GM18508 (cell line): ENCODE measurements around the gene ACAN.

ENCODE experiments used
- ATAC-seq: cut with Tn5 transposase; IDR thresholded peaks from one replicate; pipeline ENCODE4 v1.9.1; 2021; ENCODE audit warnings: moderate number of reproducible peaks; ENCODE audit not compliant: insufficient read depth, unreplicated experiment

The ACAN gene

DNA sequence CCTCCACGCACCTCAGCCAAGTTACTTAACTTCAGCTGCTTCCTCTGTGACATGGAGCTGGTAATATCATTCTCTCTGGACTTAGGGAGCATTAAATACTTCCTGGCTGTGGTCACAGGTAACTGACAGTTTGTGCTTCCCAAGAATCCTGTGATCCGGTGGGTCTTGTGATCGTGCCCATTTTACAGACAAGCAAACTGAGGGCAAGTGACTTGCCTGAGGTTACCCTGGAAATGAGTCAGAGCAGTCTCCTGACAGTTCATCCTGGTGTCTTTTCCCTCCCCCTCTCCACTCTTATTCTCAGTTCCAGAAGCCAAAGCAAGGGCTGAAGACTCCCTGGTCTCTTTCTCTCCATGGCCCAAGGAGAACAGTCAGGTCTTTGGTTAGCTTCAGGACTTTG lies 35.9 kb downstream of the ACAN start:
- ATAC-seq, result no peak

DNA sequence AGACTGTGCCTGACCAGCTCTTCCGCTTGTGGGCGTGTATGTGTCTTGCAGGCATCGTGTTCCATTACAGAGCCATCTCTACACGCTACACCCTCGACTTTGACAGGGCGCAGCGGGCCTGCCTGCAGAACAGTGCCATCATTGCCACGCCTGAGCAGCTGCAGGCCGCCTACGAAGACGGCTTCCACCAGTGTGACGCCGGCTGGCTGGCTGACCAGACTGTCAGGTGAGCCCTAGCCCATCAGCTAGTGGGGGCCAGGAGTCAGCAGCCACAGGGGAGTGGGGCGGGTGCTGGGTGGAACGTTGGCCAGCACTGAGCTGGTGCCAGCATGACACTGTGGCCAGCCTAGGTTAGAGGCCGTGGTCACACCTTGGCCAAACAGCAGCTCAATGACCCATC lies 36.7 kb downstream of the ACAN start:
- no peak for ATAC-seq

DNA sequence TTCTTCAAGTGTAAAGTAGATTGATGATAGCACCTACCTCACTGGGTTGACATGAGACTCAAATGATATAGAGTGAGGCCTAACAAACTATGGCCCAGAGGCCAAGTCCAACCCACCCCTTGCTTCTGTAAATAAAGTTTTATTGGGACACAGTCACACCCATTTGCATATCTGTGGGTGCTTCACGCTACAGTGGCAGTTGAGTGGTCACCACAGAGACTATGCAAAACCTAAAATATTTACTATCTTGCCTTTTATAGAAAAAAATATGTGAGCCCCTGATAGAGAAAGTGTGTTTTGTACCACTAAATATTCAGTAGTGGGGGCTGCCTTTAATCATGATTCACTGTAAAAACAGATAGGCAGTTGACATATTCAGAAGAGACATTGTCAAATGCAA lies 38.0 kb downstream of the ACAN start:
- no peak for ATAC-seq

DNA sequence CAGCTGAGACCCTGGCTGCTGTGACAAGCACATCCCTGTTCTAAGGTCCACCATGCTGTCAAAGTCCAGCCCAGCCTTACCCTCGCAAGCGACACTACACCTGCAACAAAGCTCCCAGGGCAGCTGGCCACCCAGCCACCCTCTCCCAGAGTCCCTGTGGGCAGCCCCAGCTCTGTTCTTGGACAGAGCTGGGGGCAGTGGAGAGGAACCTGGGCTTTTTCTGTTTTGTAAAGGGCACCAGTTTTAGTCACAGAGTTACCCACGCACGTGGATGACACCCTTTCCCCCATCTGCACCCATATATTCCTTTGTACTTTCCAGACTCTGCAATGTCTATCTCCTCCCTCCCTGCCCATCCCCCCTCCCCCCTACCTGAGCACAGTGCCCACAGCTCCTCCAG lies 38.9 kb downstream of the ACAN start:
- ATAC-seq, result no peak

DNA sequence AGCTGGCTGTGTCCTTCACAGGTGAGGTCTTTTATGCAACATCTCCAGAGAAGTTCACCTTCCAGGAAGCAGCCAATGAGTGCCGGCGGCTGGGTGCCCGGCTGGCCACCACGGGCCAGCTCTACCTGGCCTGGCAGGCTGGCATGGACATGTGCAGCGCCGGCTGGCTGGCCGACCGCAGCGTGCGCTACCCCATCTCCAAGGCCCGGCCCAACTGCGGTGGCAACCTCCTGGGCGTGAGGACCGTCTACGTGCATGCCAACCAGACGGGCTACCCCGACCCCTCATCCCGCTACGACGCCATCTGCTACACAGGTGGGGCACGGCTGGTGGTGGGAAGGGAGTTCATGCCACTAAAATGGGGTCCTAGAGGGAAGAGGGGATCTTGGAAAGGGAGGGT lies 40.1 kb downstream of the ACAN start:
- no peak for ATAC-seq

DNA sequence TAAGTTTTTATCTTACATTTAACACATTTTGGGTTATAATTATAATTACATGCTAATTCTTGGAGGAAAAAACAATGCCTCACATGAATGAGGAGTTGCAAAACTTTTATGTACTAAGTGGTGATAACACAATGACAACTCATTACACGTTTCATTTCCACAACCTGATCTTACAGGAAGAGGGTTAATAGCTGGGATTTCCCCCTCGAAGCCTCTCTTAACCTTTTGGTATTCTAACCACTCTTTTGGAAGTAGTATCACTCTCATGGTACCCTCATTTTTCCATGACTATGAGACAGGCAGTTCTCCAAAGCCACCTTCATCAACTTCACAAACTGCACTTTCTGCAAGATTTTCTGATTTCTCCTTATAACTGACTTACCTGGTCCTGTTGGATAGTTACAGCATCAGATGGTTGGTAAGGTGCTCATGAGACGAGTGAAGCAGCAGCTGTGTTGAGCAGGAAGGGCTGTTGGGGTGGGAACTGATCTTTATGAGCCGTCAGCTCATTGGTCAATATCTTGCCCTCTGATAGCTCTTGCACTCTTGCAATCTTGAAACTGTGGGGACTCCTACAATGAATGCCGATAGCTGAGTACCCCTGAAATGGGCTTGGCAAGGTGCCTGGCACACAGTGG lies 41.6 kb downstream of the ACAN start:
- no peak for ATAC-seq

DNA sequence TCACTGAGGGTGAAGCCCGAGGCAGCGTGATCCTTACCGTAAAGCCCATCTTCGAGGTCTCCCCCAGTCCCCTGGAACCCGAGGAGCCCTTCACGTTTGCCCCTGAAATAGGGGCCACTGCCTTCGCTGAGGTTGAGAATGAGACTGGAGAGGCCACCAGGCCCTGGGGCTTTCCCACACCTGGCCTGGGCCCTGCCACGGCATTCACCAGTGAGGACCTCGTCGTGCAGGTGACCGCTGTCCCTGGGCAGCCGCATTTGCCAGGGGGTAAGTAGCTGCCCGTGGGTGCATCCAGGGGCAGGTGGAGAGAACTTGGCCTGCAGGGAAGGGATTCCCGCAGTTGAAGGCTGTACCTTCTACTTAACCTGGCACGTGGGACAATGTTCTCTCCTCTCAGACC lies 42.4 kb downstream of the ACAN start:
- no peak for ATAC-seq

DNA sequence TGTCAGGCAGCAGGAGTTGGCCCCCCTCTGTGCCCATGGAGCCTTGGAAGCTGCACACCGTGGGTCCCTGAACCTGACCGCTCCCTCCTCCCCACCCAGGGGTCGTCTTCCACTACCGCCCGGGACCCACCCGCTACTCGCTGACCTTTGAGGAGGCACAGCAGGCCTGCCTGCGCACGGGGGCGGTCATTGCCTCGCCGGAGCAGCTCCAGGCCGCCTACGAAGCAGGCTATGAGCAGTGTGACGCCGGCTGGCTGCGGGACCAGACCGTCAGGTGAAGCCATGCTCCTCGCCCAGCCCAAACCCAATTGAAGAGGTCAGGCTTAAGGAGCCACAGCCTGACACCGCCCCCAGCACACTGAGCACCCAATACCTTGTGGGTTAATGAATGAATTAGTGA lies 43.9 kb downstream of the ACAN start:
- no peak for ATAC-seq

DNA sequence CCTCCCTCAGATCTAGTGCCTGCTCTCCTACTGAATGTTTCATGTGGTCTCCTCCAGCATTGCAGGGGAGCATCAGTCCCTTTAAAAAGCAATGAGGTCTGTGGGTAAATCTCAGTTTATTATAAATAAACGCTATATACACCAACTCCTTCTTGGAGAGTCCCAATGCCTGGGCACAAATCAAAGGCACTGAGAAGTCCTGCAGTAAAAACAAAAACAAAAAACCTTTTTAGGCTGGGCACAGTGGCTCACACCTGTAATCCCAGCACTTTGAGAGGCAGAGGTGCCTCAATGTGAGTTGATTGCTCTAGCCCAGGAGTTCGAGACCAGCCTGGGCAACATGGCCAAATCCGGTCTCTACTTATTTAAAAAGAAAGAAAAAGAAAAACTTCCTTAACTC lies 45.0 kb downstream of the ACAN start:
- no peak for ATAC-seq

DNA sequence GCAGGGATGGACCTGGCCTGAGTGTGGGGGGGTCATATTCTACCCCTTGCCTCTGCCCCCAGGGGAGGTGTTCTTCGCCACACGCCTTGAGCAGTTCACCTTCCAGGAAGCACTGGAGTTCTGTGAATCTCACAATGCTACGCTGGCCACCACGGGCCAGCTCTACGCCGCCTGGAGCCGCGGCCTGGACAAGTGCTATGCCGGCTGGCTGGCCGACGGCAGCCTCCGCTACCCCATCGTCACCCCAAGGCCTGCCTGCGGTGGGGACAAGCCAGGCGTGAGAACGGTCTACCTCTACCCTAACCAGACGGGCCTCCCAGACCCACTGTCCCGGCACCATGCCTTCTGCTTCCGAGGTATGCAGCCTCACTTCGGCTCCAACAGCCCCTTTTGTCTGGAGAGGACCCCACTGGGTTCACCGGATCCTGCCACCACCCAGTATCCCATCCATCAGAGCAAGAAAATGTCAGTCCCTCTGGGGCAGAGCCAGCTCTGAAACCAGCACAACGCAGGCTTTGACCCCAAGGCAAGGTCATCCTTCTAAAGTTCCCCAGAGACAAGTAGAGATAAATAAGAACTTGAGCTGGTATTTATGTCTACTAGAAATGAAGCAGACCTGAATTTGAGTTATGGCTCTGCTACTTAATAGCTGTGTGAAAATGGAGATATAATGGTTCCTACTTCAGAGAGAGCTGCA lies 46.3 kb downstream of the ACAN start:
- no peak for ATAC-seq

DNA sequence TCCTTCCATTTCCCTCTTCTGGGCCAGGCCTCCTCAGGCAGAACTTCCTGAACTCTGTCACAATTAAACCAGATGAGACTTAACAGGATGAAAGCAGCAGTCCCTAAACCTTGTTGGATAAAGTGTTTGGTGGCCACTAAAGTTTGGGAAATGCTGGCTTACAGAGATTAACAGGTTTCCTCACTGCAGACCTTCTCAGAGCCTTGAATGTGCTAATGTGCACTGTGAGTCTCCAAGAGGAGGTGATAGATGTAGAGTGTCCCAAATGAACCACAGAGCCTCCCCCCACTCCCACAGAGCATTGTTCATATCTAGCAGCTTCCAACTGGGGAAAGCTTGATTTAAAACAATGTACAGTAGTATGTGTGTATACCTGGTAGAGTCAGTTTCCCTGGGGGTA lies 49.2 kb downstream of the ACAN start:
- ATAC-seq, result no peak

DNA sequence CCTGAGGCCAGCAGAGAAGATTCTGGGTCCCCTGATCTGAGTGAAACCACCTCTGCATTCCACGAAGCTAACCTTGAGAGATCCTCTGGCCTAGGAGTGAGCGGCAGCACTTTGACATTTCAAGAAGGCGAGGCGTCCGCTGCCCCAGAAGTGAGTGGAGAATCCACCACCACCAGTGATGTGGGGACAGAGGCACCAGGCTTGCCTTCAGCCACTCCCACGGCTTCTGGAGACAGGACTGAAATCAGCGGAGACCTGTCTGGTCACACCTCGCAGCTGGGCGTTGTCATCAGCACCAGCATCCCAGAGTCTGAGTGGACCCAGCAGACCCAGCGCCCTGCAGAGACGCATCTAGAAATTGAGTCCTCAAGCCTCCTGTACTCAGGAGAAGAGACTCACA lies 55.7 kb downstream of the ACAN start:
- ATAC-seq, result no peak

DNA sequence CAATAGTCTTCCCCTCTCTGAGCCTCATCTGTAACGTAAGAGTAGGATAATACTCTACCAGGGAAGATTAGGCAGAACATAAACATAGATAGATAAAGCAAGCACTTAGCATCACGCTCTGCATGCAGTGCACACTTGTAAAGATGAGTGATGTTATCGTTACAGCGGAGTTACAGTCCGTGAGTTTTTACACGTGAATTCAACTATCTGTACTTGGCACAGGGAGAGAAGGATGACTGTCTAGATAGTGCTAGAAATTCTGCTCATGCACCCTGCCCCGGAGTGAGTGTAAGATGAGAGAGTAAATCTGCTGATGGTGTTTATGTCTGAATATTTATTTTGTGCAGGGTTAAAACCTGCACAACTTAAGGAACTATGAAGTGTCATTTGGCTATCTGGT lies 56.3 kb downstream of the ACAN start:
- no peak for ATAC-seq

DNA sequence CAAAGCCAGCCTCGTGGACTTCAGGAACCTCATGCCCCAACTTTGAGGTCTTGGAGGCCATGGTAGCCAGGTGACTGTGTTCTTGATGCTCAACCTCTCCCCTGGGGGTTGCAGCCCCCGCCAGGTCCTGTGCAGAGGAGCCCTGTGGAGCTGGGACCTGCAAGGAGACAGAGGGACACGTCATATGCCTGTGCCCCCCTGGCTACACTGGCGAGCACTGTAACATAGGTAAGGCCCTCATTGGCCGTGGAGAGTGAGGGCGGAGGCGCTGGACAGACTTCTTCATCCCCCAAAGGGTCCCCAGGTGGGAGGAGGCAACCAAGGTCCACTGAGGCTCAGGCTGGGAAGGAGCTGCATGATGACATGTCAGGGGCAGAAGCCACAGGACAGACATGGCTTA lies 57.0 kb downstream of the ACAN start:
- no peak for ATAC-seq

DNA sequence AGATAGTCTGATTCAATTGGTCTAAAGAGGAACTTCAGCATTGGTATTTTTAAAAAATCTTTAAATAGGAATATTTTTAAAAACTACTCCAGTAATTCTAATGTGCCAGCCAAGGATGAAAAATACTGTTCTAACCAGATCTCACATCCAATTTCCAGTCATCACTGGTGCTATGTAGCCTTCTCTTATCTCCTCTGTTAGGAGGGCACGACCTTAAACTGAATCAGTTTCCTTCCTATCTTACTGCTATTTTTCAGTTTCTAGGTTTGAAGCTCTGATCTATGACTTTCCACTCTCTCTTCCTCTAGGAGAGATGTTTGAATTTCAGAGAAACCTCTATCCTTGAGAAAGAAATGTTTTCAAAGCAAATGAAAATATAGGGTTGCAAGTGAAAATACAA lies 60.2 kb downstream of the ACAN start:
- no peak for ATAC-seq

DNA sequence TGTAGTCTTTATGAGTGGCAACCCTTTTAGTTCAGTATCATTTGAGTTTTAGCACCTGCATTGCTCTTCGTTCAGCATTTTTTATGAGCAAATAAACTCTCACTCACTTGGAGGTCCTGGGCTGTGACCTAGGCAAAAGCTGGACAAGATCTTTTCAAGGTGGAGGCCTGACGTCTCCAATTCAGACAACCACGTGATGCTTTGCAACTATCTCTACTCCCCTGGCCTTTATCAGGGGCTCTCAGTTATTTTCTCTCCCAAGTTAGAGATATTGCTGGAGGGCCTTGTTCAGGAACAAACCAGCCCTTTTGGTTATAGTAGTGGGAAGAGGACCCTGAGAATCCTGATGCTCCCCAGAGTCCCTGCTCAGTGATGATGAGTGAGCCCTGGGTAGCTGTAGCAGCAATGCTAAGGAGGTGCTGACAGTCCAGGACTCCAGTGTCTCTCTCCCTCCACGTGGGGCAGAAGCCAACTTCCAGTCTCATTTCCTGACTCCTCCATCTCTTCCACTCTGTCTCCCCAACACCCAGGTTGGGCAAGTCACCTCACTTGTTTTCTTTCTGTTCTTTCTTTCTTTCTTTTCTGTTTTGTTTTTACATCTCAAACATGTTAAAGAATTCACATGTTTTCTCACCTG lies 61.7 kb downstream of the ACAN start:
- ATAC-seq, result no peak

DNA sequence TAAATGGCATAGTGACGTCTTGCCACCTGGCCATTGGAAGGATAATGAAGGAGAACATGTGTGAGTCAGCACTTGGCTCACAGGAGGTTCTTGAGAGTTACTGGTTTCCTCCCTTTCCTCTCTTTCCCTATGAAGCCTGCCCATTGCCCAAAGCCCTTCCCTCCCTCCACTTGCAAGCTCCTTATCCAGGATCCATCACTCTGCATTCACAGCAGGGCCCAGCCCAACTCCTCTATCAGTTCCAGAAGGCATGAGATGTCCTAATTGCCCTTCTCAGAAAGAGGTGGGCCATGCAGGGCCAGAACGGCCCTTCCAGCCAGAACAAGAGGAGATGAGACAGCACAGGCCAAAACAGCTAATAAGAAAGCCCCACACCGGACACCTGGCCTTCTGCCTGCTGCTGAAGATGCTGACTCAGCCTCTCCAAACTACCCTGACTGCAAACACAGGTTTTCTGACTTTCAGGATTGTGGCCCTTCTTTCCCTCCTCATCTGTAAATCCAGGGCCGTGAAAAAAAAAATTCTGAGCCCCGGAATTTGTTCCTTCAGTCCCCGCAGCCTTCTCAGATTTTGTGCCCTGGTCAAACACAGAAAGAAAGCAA lies 62.4 kb downstream of the ACAN start:
- no peak for ATAC-seq

DNA sequence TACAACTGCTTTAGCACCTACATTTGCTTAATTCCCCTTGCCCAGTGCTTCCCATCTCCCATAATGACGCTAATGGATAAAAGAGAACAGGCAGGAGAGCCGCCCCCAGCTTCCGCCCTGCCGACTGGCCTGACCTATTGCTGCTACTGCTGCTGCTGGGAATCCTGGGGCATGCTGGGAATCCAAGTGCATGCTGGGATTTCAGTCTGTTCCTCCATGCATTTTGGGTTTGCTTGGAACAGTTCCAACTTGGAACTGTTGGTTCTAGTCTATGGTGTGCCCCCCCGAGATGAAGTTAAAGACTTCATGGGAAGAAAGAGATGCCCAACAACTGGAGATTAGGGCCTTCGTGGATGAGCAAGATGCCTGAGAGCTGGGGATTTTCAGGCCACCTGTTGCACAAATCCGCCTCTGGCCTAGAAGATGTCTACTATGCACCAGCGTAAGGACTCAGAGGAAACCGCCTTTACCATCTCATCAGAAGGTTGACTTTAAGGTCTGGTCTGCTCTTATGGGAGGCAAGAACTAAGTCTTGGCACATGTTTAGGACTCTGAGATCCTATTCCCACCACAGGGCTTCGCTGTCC lies 63.2 kb downstream of the ACAN start:
- no peak for ATAC-seq

DNA sequence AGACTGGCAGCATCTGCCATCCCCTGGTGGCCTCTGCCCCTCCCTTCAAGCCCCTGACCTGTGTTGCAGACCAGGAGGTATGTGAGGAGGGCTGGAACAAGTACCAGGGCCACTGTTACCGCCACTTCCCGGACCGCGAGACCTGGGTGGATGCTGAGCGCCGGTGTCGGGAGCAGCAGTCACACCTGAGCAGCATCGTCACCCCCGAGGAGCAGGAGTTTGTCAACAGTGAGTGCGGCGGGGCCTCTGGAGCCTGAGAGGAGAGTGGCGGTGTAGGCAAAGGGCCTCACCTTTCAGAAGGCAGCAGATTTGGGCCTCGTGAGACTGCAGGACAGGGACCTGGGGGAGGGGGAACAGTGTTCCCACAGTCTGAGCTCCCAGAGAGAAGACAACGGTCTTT lies 68.1 kb downstream of the ACAN start:
- ATAC-seq, result no peak

DNA sequence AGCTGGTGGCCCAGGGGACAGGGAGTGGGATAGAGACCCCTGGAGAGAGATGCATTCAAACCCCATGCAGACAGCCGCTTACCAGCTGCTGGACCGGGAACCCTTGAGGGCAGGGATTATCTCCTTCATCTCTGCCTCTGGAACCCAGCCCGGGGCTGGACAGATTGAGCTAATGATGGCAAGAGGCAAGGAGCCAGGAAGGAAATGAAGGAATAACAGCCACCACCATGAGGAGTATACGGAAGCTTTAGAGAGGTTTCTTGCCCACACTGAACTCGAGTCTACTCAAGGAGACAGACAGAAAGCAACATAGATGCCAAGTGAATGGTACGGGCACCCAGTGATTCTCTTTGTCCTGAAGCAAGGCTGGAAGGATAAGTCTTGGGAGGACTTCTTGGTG lies 68.9 kb downstream of the ACAN start:
- ATAC-seq, result no peak

DNA sequence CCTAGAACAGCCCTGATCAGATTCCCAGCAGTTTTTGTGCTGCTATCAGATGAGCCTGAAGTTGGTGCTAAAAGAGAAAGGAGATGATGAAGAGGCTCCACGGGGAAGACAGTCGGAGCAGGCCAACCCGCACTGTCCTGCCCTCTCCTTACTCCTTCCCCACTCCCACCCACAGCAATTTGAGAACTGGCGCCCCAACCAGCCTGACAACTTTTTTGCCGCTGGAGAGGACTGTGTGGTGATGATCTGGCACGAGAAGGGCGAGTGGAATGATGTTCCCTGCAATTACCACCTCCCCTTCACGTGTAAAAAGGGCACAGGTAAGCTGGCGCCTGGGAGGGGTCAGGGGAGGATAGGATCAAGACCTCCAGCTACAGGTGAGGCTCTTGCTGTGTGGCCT lies 69.5 kb downstream of the ACAN start:
- no peak for ATAC-seq
